ENCODE results near the gene TLE2.

- TF ChIP-seq POLR2A (IDR thresholded peaks at IDR 0.05; ENCODE audit: borderline replicate concordance, extremely low read depth, insufficient read depth, insufficient read length) (no peak), YY1 (IDR thresholded peaks at IDR 0.05; ENCODE audit: extremely low read depth, insufficient replicate concordance, low read depth, low read length) (no peak), CTCF (IDR thresholded peaks at IDR 0.05 in 2 of 3, conservative IDR thresholded peaks at IDR 0.05 in 1 of 3; ENCODE audit: borderline replicate concordance in 1 of 3, insufficient read depth in 1 of 3, low read depth in 2 of 3, low read length in 2 of 3) (no peak), ZFX (IDR thresholded peaks at IDR 0.05) (no peak), POLR2AphosphoS5 (IDR thresholded peaks at IDR 0.05; ENCODE audit: low read depth, low read length) (no peak), EZH2 (IDR thresholded peaks at IDR 0.05) (no peak), RAD21 (IDR thresholded peaks at IDR 0.05; ENCODE audit: low read depth) (no peak), SIN3A (IDR thresholded peaks at IDR 0.05; ENCODE audit: low read depth) (no peak), ELF1 (IDR thresholded peaks at IDR 0.05; ENCODE audit: borderline replicate concordance, low read depth) (no peak), ZNF274 (IDR thresholded peaks at IDR 0.05; ENCODE audit: low read depth, low read length) (no peak), REST (IDR thresholded peaks at IDR 0.05; ENCODE audit: low read depth) (no peak)
Observed at GRCh38 chr19:2949939-2950285, 79.2 kb downstream of the TLE2 start.

Measured in HCT116 (cell line).